Mesodermal cell (in vitro differentiated cells): ENCODE data around the gene NTF4.
"Not testable (repeated sequence)": the region's sequence is repeated elsewhere in the genome, so short reads cannot be mapped to it uniquely, and the experiment has no call there.

Source experiments
- H3K27ac ChIP-seq: 2 replicates; pipeline ENCODE4 v1.7.0; 2013; ENCODE audit warnings: mild to moderate bottlenecking, low read depth, low read length, moderate library complexity; ENCODE audit not compliant: severe bottlenecking
- H3K36me3 ChIP-seq: 2 replicates; pipeline ENCODE4 v1.7.1; 2013; ENCODE audit warnings: mild to moderate bottlenecking, low read length, moderate library complexity; ENCODE audit not compliant: control insufficient read depth, insufficient read depth
- H3K4me1 ChIP-seq: one replicate; pipeline ENCODE4 v1.7.1; 2013; ENCODE audit warnings: mild to moderate bottlenecking, low read length; ENCODE audit not compliant: insufficient read depth, control insufficient read depth, poor library complexity, severe bottlenecking
- H3K4me3 ChIP-seq: 2 replicates; pipeline ENCODE4 v1.7.0; 2013; ENCODE audit warnings: low read length, control low read depth, mild to moderate bottlenecking; ENCODE audit not compliant: insufficient read depth, poor library complexity, severe bottlenecking; ENCODE audit errors: extremely low read depth
- H3K9me3 ChIP-seq: 2 replicates; pipeline ENCODE4 v1.7.1; 2013; ENCODE audit warnings: mild to moderate bottlenecking, low read length, moderate library complexity; ENCODE audit not compliant: control insufficient read depth
- WGBS, 2 experiments: methylation state at CpG; one replicate each; pipeline ENCODE4 v1.1.5; 2013; ENCODE audit warnings: missing lambda C conversion rate in 2 of 2; ENCODE audit not compliant: insufficient coverage in 2 of 2; 5-methylcytosine and 5-hydroxymethylcytosine counted together

NTF4 gene

GRCh38 chr19:49085020-49085867 lies 20.6 kb upstream of the NTF4 start, which contains the start of gene SNRNP70:
Gene SNRNP70 (plus strand): TSS chr19:49085451. CDS start chr19:49086415, 964 bp downstream.
- H3K27ac ChIP-seq, result peak within 1 kb of the TSS; percentile 82
- 0 to 1% methylated on average over 61 to 84 of the region's 89 CpGs for WGBS, 2 experiments
- peak within 1 kb of the TSS; percentile 87 for H3K4me3 ChIP-seq
- no peaks in the 10 kb centered on the region for H3K9me3 ChIP-seq
- H3K36me3 ChIP-seq, result peaks cover 38% of the 10 kb centered on the region
- H3K4me1 ChIP-seq, result peaks cover 7% of the 10 kb centered on the region

DNA sequence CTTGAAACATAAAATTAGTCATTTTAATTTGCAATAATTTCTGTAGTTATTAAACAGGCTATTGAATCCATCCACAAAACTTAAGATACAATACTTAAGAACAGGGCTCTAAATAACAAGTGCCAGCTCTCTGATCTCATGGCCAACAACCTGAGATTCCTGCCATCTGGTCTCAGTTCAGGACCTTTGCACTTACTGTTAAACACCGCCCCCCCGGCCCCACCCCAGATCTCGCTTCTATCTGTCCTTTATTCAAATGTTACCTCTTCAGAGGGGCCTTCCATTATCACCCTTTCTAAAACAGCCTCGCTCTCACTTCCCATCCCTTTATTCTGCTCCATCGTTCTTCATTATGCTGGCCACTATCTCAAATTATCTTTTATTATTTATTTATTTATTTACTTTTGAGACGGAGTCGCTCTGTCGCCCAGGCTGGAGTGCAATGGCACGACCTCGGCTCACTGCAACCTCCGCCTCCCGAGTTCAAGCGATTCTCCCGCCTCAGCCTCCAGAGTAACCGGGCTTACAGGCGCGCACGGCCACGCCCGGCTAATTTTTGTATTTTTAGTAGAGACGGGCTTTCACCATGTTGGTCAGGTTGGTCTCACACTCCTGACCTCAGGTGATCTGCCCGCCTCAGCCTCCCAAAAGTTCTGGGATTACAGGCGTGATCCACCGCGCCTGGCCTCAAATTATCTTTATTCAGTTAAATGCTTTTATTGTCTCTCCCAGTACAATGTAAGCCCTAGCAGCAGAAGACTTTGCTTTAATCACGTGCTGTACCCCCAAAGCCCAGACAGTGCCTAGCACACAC lies 19.8 kb upstream of the NTF4 start:
- peak overlapping the region; percentile 10 for H3K27ac ChIP-seq
- WGBS, 2 experiments, result 90 to 93% methylated on average over 18 to 24 of the region's 26 CpGs
- peaks cover 2% of the 10 kb centered on the region for H3K4me1 ChIP-seq
- H3K36me3 ChIP-seq, result peaks cover 30% of the 10 kb centered on the region
- no peaks in the 10 kb centered on the region for H3K9me3 ChIP-seq
- H3K4me3 ChIP-seq, result peak overlapping the region; percentile 87

- Histone ChIP-seq H3K36me3 (peaks cover under 1% of the 10 kb centered on the region), H3K4me1 (no peaks in the 10 kb centered on the region), H3K4me3 (no peak overlapping the region), H3K9me3 (no peaks in the 10 kb centered on the region), H3K27ac (no peak overlapping the region)
- WGBS, 2 experiments, result 81 to 100% methylated on average over 1 of the region's 1 CpG
These were observed 16.7 kb upstream of the NTF4 start for GRCh38 chr19:49081273-49081672.

DNA sequence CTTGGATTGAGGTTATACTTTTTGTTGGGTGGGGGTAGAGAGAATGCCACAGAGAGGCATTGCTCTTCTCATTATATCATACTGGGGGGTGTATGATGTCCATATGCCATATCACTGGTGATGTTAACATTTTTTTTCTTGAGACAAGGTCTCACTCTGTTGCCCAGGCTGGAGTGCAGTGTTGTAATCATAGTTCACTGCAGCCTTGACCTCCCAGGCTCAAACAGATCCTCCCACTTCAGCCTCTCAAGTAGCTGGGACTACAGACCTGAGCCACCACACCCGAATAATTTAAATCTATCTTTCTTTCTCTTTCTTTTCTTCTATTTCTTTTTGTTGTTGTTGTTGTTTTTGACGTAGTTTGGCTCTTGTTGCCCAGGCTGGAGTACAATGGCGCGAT lies 15.8 kb upstream of the NTF4 start:
- Histone ChIP-seq H3K36me3 (no peaks in the 10 kb centered on the region), H3K4me1 (no peaks in the 10 kb centered on the region), H3K9me3 (no peaks in the 10 kb centered on the region), H3K27ac (no peak overlapping the region), H3K4me3 (no peak overlapping the region)
- no CpG with 5 or more reads among the region's 4 CpGs for WGBS, 2 experiments

GRCh38 chr19:49074869-49075268 lies 10.3 kb upstream of the NTF4 start:
- H3K9me3 ChIP-seq, H3K27ac ChIP-seq, H3K36me3 ChIP-seq, H3K4me1 ChIP-seq, H3K4me3 ChIP-seq: not testable (repeated sequence)
- WGBS, 2 experiments, result 31 to 35% methylated on average over 5 to 6 of the region's 9 CpGs

DNA sequence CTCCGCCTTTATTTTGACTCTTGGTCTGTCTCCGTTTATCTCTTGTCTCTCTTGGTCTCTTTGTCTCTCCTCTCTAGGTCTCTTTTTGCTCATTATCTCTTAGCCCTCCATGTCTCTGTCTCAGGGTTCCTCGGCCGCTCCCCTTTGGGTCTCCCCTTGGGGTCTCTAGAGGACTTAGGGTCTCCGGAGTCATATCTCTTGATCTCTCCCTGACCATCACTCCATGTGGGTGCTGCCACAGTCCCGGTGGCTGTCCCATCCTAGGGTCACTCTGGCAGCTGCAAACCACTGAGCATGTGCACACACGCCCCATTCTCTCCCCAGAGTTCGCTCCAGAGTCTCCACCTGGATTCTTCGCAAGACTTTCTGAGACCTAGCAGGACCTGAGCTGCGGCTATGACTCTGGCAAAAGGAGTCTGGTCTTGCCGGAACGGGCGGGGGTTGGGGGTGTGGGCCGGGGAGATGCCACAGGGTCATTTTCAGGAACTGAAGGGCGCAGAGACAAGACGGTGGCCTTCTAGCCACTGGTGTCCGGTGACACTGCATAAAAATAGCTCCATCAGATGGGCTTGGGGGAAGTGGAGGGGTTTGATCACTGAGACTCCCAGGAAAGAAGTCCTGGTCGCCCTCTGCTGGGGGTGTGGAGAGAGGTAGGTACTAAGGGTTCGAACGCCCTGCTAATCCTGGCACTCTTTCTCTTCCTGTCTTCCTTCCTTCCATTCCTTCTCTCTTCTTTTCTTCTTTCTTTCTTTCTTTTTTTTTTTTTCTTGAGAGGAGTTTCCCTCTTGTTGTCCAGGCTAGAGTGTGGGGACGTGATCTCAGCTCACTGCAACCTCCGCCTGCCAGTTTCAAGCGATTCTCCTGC lies 9.1 kb upstream of the NTF4 start:
- Histone ChIP-seq H3K36me3 (no peaks in the 10 kb centered on the region), H3K9me3 (no peaks in the 10 kb centered on the region), H3K4me3 (no peak overlapping the region), H3K27ac (no peak overlapping the region), H3K4me1 (no peaks in the 10 kb centered on the region)
- 74 to 78% methylated on average over 12 to 18 of the region's 23 CpGs for WGBS, 2 experiments

DNA sequence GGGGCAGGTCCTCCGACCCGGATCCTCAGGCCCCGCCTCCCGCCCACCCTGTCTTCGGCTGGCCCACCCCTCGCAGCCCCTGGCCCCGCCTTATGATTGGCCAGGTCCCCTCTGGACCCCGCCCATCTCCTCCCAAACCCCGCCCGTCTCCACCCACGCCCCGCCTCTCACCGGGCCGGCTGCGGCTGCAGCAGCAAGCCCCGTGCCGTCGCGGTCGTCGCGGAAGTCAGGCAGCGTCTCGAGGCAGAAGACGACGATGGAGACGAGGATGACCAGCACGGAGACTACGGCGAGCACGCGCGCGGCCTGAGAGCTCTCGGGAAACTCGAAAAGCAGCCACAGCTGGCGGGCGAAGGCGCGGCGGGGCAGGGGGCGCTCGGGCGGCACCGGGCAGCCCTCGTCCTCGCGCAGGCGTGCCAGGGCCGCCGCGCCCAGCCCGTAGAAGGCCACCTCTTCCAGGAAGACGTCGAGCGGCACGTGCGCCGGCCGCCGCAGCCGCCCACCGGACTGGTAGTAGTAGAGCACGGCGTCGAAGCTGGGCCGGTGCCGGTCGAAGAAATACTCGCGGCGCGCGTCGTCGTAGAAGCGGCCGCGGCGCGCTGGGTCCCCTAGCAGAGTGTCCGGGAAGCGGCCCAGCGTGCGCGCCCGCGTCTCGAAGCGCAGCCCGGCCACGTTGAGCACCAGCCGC lies 7.4 kb upstream of the NTF4 start:
- Histone ChIP-seq H3K27ac (no peak overlapping the region), H3K9me3 (no peaks in the 10 kb centered on the region), H3K4me1 (no peaks in the 10 kb centered on the region), H3K4me3 (no peak overlapping the region), H3K36me3 (no peaks in the 10 kb centered on the region)
- WGBS, 2 experiments, result 26% methylated on average over 80 to 88 of the region's 93 CpGs

DNA sequence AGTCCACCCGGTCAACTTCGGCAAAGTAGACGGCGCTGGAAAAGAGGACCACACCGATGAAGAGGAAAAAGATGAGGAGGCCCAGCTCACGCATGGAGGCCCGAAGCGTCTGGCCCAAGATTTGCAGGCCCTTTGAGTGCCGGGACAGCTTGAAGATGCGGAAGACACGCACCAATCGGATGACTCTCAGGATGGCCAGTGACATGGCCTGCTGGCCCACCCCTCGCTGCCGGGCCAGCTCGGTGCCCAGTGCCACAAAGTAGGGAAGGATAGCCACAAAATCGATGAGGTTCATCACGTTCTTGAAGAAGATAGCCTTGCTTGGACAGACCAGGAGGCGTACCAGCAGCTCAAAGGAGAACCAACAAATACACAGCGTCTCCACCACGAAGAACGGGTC lies 5.8 kb upstream of the NTF4 start:
- Histone ChIP-seq H3K27ac (no peak overlapping the region), H3K4me1 (peaks cover 6% of the 10 kb centered on the region), H3K4me3 (no peak overlapping the region), H3K9me3 (no peaks in the 10 kb centered on the region), H3K36me3 (no peaks in the 10 kb centered on the region)
- 89 to 93% methylated on average over 21 of the region's 21 CpGs for WGBS, 2 experiments

GRCh38 chr19:49069026-49069425 lies 4.4 kb upstream of the NTF4 start:
- H3K27ac ChIP-seq, result no peak overlapping the region
- peaks cover 11% of the 10 kb centered on the region for H3K4me1 ChIP-seq
- no peaks in the 10 kb centered on the region for H3K36me3 ChIP-seq
- no peak overlapping the region for H3K4me3 ChIP-seq
- 84 to 96% methylated on average over 8 to 9 of the region's 9 CpGs for WGBS, 2 experiments
- H3K9me3 ChIP-seq, result no peaks in the 10 kb centered on the region

GRCh38 chr19:49067554-49067953 lies 2.9 kb upstream of the NTF4 start:
- no peak overlapping the region for H3K4me3 ChIP-seq
- no peaks in the 10 kb centered on the region for H3K36me3 ChIP-seq
- peaks cover 11% of the 10 kb centered on the region for H3K4me1 ChIP-seq
- no peaks in the 10 kb centered on the region for H3K9me3 ChIP-seq
- H3K27ac ChIP-seq, result no peak overlapping the region
- WGBS, 2 experiments, result 64 to 66% methylated on average over 3 of the region's 3 CpGs
